Measurements from ENCODE around the gene SP140. TPM values are rescaled to one million over a fixed set of nuclear protein-coding genes. Genes with fewer than 3 reads are reported as not detected.
"Not testable (repeated sequence)": the region's sequence is repeated elsewhere in the genome, so short reads cannot be mapped to it uniquely, and the experiment has no call there.

Gene SP140
- total and polyA plus RNA-seq, 4 donors, result 0.99 to 1.6 (median 1.3) TPM

GRCh38 chr2:230222829-230223228, 2.7 kb upstream of the SP140 start:
- WGBS (ENCODE audit: insufficient coverage), result 83% methylated on average over 2 of the region's 4 CpGs
- not testable (repeated sequence) for H3K9me3 ChIP-seq (ENCODE audit: control insufficient read depth, insufficient read depth, low read length); H3K36me3 ChIP-seq (ENCODE audit: control insufficient read depth, insufficient read depth, low read length)

DNA sequence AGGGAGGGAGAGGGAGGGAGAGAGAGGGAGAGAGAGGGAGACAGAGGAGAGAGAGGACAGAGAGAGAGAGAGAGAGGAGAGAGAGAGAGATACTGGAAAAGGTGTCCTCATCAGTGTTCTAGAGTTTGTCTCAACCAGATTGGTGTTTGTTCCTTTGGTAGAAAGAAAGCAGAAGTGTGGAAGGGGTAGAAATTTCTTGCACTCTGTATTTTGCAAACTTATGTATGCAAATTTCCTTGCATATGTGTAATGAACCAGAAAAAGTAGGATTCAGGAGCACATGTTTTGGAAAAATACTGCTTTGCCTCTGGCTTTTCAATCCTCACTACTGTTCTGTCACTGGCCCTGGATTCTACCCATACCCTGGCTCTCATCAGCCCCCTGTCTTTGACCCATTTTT, 1.1 kb upstream of the SP140 start:
- Histone ChIP-seq H3K4me3 (ENCODE audit: low read depth, low read length) (no peak overlapping the region), H3K4me1 (ENCODE audit: control insufficient read depth, insufficient read depth, low read length) (peaks cover 3% of the 10 kb centered on the region), H3K27me3 (ENCODE audit: control insufficient read depth, insufficient read depth, low read length) (no peaks in the 10 kb centered on the region), H3K27ac (ENCODE audit: low read depth, low read length) (no peak overlapping the region), H3K9me3 (ENCODE audit: control insufficient read depth, insufficient read depth, low read length) (no peaks in the 10 kb centered on the region), H3K36me3 (ENCODE audit: control insufficient read depth, insufficient read depth, low read length) (no peaks in the 10 kb centered on the region)
- no peak for DNase-seq (ENCODE audit: low read depth in 4 of 6, low spot score in 6 of 6)

More at GRCh38 chr2:230222829-230223228, 2.7 kb upstream of the SP140 start:
- H3K4me1 ChIP-seq (ENCODE audit: control insufficient read depth, insufficient read depth, low read length); H3K27me3 ChIP-seq (ENCODE audit: control insufficient read depth, insufficient read depth, low read length); DNase-seq (ENCODE audit: low read depth in 4 of 6, low spot score in 6 of 6); H3K4me3 ChIP-seq (ENCODE audit: low read depth, low read length); H3K27ac ChIP-seq (ENCODE audit: low read depth, low read length): not testable (repeated sequence)

DNA sequence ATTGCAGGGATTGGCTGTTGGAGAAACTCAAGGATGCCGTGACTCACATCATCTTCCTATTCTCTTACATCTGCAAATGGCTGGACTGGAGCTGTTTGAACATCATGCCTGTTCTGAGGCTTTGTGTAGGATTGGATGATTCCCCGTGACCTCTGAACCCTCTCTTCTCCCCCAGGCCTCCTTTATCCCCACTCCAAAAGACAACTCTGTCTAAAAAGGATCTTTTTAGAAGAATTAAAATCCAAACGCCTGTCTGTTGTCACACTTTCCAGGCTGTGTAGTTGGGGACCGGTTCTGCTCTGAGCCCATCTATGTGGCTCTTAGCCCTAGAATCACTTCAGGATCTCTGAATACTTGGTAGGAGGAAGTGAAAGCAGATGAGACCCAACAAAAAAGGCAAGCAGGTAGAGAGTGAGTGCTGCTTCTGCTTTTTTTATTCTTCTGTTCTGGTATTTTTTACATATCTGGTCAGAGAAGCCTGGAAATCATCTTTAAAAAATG, 565 bp downstream of the SP140 start:
- no peak overlapping the region for H3K4me3 ChIP-seq (ENCODE audit: low read depth, low read length)
- H3K27ac ChIP-seq (ENCODE audit: low read depth, low read length), result no peak overlapping the region
- no peaks in the 10 kb centered on the region for H3K4me1 ChIP-seq (ENCODE audit: control insufficient read depth, insufficient read depth, low read length)
- no peaks in the 10 kb centered on the region for H3K9me3 ChIP-seq (ENCODE audit: control insufficient read depth, insufficient read depth, low read length)
- WGBS (ENCODE audit: insufficient coverage), result 83% methylated on average over 2 of the region's 4 CpGs
- no peaks in the 10 kb centered on the region for H3K36me3 ChIP-seq (ENCODE audit: control insufficient read depth, insufficient read depth, low read length)
- no peaks in the 10 kb centered on the region for H3K27me3 ChIP-seq (ENCODE audit: control insufficient read depth, insufficient read depth, low read length)
- DNase-seq (ENCODE audit: low read depth in 4 of 6, low spot score in 6 of 6), result no peak

DNA sequence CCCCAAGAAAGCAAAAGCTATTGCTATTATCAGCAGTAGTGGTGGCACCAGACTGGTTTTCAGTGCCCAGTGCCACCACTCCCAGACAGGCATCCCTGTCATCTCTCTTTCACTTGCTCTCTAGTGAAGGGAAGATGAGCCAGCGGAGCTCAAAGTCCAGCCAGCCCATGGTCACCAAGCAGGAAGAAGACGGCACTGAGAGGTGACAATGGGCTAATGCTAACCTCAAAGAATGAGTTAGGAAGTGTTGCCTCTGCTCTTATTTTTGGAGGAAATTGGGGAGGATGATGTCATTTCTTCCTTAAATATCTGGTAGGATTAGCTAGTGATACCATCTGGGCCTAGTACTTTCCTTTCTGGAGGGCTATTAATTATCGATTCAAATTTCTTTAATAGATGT, 1.7 kb downstream of the SP140 start:
- Histone ChIP-seq H3K27me3 (ENCODE audit: control insufficient read depth, insufficient read depth, low read length) (no peaks in the 10 kb centered on the region), H3K9me3 (ENCODE audit: control insufficient read depth, insufficient read depth, low read length) (no peaks in the 10 kb centered on the region), H3K27ac (ENCODE audit: low read depth, low read length) (no peak overlapping the region), H3K4me3 (ENCODE audit: low read depth, low read length) (no peak overlapping the region), H3K36me3 (ENCODE audit: control insufficient read depth, insufficient read depth, low read length) (no peaks in the 10 kb centered on the region), H3K4me1 (ENCODE audit: control insufficient read depth, insufficient read depth, low read length) (no peaks in the 10 kb centered on the region)
- no peak for DNase-seq (ENCODE audit: low read depth in 4 of 6, low spot score in 6 of 6)
- 100% methylated on average over 2 of the region's 3 CpGs for WGBS (ENCODE audit: insufficient coverage)

DNA sequence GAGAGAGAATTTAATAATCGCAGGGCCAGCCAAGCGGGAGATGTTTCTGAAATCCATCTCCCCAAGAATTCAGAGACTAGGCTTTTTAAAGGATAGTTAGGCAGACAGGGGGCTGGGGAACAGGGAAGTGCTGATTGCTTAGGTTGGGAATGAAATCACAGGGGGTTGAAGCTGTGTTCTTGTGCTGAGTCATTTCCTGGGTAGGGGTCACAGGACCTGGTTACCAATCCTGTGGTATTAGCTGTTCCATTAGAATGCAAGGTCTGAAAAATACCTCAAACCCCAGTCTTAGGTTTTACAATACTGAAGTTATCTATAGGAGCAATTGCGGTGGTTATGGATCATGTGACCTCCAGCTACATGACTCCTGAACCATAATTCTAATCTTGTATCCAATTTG, 4.6 kb downstream of the SP140 start:
- no peaks in the 10 kb centered on the region for H3K4me1 ChIP-seq (ENCODE audit: control insufficient read depth, insufficient read depth, low read length)

DNA sequence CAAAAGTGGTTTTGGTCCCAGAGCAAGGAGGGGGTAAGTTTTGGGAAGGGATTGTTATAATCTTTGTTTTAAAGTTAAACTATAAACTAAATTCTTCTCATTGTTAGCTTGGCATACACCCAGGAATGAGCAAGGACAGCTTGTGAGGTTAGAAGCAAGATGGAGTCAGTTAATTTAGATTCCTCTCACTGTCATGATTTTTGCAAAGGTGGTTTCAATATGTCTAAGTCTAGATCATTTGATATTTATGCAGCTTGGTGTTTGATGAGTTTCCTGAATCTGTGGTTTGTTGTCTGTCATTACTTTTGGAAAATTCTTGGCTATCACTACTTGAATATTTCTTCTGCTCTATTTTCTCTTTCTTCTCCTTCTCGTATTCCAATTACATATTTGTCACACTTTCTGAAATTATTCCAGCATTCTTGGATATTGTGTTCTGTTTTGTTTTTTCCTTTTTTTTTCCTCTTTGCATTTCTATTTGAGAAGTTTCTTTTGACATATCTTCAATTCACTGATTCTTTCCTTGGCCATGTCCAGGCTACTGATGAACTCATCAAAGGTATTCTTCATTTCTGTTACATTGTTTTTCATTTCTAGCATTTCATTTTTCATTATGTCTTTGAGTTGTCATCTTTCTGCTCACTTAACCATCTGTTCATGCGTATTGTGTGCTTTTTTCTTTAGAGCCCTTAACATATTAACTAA, 5.1 kb downstream of the SP140 start:
- Histone ChIP-seq H3K27me3 (ENCODE audit: control insufficient read depth, insufficient read depth, low read length) (no peaks in the 10 kb centered on the region), H3K36me3 (ENCODE audit: control insufficient read depth, insufficient read depth, low read length) (no peaks in the 10 kb centered on the region), H3K27ac (ENCODE audit: low read depth, low read length) (no peak overlapping the region), H3K4me1 (ENCODE audit: control insufficient read depth, insufficient read depth, low read length) (no peaks in the 10 kb centered on the region), H3K4me3 (ENCODE audit: low read depth, low read length) (no peak overlapping the region), H3K9me3 (ENCODE audit: control insufficient read depth, insufficient read depth, low read length) (no peaks in the 10 kb centered on the region)
- no peak for DNase-seq (ENCODE audit: low read depth in 4 of 6, low spot score in 6 of 6)
- WGBS (ENCODE audit: insufficient coverage), result no CpG with 5 or more reads among the region's 2 CpGs

More for the DNA sequence above, 4.6 kb downstream of the SP140 start:
- no peak overlapping the region for H3K27ac ChIP-seq (ENCODE audit: low read depth, low read length)
- no CpG with 5 or more reads among the region's 3 CpGs for WGBS (ENCODE audit: insufficient coverage)
- no peak overlapping the region for H3K4me3 ChIP-seq (ENCODE audit: low read depth, low read length)
- H3K27me3 ChIP-seq (ENCODE audit: control insufficient read depth, insufficient read depth, low read length), result no peaks in the 10 kb centered on the region
- no peaks in the 10 kb centered on the region for H3K36me3 ChIP-seq (ENCODE audit: control insufficient read depth, insufficient read depth, low read length)
- H3K9me3 ChIP-seq (ENCODE audit: control insufficient read depth, insufficient read depth, low read length), result no peaks in the 10 kb centered on the region
- DNase-seq (ENCODE audit: low read depth in 4 of 6, low spot score in 6 of 6), result no peak

- Histone ChIP-seq H3K9me3 (ENCODE audit: control insufficient read depth, insufficient read depth, low read length) (no peaks in the 10 kb centered on the region), H3K4me3 (ENCODE audit: low read depth, low read length) (no peak overlapping the region), H3K27ac (ENCODE audit: low read depth, low read length) (no peak overlapping the region), H3K36me3 (ENCODE audit: control insufficient read depth, insufficient read depth, low read length) (no peaks in the 10 kb centered on the region), H3K4me1 (ENCODE audit: control insufficient read depth, insufficient read depth, low read length) (no peaks in the 10 kb centered on the region), H3K27me3 (ENCODE audit: control insufficient read depth, insufficient read depth, low read length) (no peaks in the 10 kb centered on the region)
- no CpG with 5 or more reads among the region's 3 CpGs for WGBS (ENCODE audit: insufficient coverage)
- no peak for DNase-seq (ENCODE audit: low read depth in 4 of 6, low spot score in 6 of 6)
Observed at GRCh38 chr2:230231251-230231650, 5.7 kb downstream of the SP140 start.

DNA sequence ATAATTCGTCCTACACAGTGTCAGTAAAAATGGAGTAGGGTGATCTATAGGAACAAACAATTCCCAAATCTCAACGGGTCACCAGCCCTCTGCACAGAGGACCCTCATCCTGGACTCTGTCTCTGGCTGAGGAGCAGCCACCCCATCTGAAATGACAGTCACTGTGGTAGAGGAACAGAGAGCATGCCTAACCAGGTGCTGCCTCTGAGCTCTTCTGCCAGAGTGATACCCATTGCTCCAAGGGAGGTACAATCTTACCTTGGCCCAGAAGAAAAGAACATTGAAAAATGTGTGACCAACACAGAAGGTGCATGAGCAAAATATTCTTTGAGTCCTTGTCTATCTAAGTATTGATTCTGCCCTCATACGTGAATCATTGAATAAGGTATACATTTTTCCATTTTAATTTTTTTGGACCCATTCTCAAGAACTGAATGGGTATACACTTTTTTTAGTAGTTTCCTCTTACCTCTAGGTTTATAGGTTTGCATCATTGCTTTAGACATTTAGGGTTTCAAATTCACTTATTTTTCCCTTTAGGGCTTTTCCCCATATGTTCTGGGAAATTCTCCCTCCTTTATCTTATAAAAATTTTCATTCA, 8.7 kb downstream of the SP140 start:
- Histone ChIP-seq H3K4me1 (ENCODE audit: control insufficient read depth, insufficient read depth, low read length) (no peaks in the 10 kb centered on the region), H3K36me3 (ENCODE audit: control insufficient read depth, insufficient read depth, low read length) (no peaks in the 10 kb centered on the region), H3K9me3 (ENCODE audit: control insufficient read depth, insufficient read depth, low read length) (no peaks in the 10 kb centered on the region), H3K27me3 (ENCODE audit: control insufficient read depth, insufficient read depth, low read length) (no peaks in the 10 kb centered on the region), H3K27ac (ENCODE audit: low read depth, low read length) (no peak overlapping the region), H3K4me3 (ENCODE audit: low read depth, low read length) (no peak overlapping the region)
- WGBS (ENCODE audit: insufficient coverage), result no CpG with 5 or more reads among the region's 3 CpGs
- DNase-seq (ENCODE audit: low read depth in 4 of 6, low spot score in 6 of 6), result no peak

GRCh38 chr2:230234845-230235244, 9.3 kb downstream of the SP140 start:
- no peak overlapping the region for H3K27ac ChIP-seq (ENCODE audit: low read depth, low read length)
- WGBS (ENCODE audit: insufficient coverage), result no CpG with 5 or more reads among the region's 3 CpGs
- no peak overlapping the region for H3K4me3 ChIP-seq (ENCODE audit: low read depth, low read length)
- no peaks in the 10 kb centered on the region for H3K9me3 ChIP-seq (ENCODE audit: control insufficient read depth, insufficient read depth, low read length)
- H3K4me1 ChIP-seq (ENCODE audit: control insufficient read depth, insufficient read depth, low read length), result no peaks in the 10 kb centered on the region
- H3K36me3 ChIP-seq (ENCODE audit: control insufficient read depth, insufficient read depth, low read length), result no peaks in the 10 kb centered on the region
- no peaks in the 10 kb centered on the region for H3K27me3 ChIP-seq (ENCODE audit: control insufficient read depth, insufficient read depth, low read length)
- no peak for DNase-seq (ENCODE audit: low read depth in 4 of 6, low spot score in 6 of 6)

- 98% methylated on average over 2 of the region's 2 CpGs for WGBS (ENCODE audit: insufficient coverage)
- H3K4me3 ChIP-seq (ENCODE audit: low read depth, low read length), result no peak overlapping the region
- H3K4me1 ChIP-seq (ENCODE audit: control insufficient read depth, insufficient read depth, low read length), result no peaks in the 10 kb centered on the region
- no peak overlapping the region for H3K27ac ChIP-seq (ENCODE audit: low read depth, low read length)
- no peaks in the 10 kb centered on the region for H3K9me3 ChIP-seq (ENCODE audit: control insufficient read depth, insufficient read depth, low read length)
- no peaks in the 10 kb centered on the region for H3K36me3 ChIP-seq (ENCODE audit: control insufficient read depth, insufficient read depth, low read length)
- no peak for DNase-seq (ENCODE audit: low read depth in 4 of 6, low spot score in 6 of 6)
- no peaks in the 10 kb centered on the region for H3K27me3 ChIP-seq (ENCODE audit: control insufficient read depth, insufficient read depth, low read length)
Observed at GRCh38 chr2:230244211-230244610, 18.7 kb downstream of the SP140 start.
